AG04450 (cell line): ENCODE measurements around the gene SMYD2. TPM values are rescaled to one million over a fixed set of nuclear protein-coding genes. Genes with fewer than 3 reads are reported as not detected.

ENCODE experiments used
- CTCF ChIA-PET: fragments of 300-600, 350-600 bp; formaldehyde crosslinking; extraction: SDS; loops from one replicate; lab custom pipeline; 2022; ENCODE audit warnings: antibody characterized with exemption, inconsistent platforms; lab: Charles Lee
- POLR2A ChIA-PET: fragments of 350-600 bp; formaldehyde crosslinking; extraction: SDS; loops from one replicate; lab custom pipeline; 2021; ENCODE audit warnings: antibody characterized with exemption, inconsistent platforms; lab: Yijun Ruan, JAX
- DNase-seq: peaks from one replicate; pipeline ENCODE4 v3.0.0-alpha.2; 2011; ENCODE audit warnings: low read depth, low spot score
- H3K27ac ChIP-seq: one replicate; pipeline ENCODE4 v1.5.1; 2012; ENCODE audit warnings: low read depth, low read length, control low read depth
- H3K27me3 ChIP-seq: one replicate; pipeline ENCODE4 v1.6.0; 2012; ENCODE audit warnings: low read length; ENCODE audit not compliant: control insufficient read depth, insufficient read depth
- H3K4me3 ChIP-seq: 2 replicates; pipeline ENCODE4 v1.5.1; 2011; ENCODE audit warnings: mild to moderate bottlenecking, low read depth, low read length, control low read depth
- H3K9me3 ChIP-seq: 2 replicates; pipeline ENCODE4 v1.5.1; 2012; ENCODE audit warnings: low read length; ENCODE audit not compliant: control insufficient read depth, insufficient read depth
- polyA plus RNA-seq: library from polyadenylated mRNA; depleted of rRNA; stranded (reverse); fragments of >200 nt; gene quantifications from 2 replicates; pipeline ENCODE4 v1.2.3, GENCODE V29; 2011
- TF ChIP-seq, protein P1 (sequence below): IDR thresholded peaks from 2 replicates; pipeline ENCODE4 v1.5.1; 2011; ENCODE audit warnings: low read depth, low read length, control low read depth, inconsistent platforms

The SMYD2 gene
- polyA plus RNA-seq, 1 experiment: 54.7 TPM

DNA sequence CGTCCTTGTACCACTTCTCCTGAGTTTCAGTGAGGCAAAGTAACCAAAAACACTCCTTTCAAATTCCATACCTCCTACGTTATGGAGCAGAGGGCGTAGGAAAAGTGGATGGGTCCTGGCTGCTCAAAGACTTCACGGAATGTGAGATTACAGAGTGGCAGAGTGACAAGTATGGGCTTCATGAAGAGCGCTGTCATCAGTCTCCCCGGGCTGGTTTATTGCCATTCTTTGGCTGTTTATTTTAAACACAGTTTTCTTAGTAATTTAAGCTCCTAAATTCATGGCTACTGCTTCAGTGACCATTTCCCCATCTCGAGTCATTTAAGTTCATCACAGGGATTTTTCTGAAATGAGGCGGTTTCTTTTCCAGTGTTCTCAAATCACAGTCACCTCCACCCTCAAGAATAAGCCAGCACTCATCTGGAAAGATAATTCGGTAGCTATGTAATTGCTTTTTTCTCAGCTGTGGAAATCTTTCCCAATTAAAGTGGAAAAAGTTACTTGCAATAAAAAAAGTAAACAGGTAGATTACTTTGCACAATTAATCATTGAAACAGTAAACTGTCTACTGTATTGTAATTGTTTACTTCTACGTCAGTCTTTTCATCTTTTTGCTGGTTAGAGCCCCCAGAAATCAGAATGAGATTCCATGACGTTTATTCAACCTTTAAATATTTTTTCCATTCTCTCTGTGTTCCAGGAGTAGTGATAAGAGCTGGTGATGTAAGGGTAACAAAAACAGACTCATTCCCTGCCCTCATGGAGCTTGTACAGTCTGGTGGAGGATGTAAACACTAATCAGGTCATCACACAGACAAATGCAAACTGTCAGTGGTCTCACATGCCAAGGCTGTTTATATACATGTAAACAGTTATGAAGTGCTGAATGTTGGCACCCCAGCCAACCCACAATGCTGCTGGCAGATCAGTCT is 3.0 kb upstream of the SMYD2 start:
- TF ChIP-seq, protein P1, sequence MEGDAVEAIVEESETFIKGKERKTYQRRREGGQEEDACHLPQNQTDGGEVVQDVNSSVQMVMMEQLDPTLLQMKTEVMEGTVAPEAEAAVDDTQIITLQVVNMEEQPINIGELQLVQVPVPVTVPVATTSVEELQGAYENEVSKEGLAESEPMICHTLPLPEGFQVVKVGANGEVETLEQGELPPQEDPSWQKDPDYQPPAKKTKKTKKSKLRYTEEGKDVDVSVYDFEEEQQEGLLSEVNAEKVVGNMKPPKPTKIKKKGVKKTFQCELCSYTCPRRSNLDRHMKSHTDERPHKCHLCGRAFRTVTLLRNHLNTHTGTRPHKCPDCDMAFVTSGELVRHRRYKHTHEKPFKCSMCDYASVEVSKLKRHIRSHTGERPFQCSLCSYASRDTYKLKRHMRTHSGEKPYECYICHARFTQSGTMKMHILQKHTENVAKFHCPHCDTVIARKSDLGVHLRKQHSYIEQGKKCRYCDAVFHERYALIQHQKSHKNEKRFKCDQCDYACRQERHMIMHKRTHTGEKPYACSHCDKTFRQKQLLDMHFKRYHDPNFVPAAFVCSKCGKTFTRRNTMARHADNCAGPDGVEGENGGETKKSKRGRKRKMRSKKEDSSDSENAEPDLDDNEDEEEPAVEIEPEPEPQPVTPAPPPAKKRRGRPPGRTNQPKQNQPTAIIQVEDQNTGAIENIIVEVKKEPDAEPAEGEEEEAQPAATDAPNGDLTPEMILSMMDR: no peak
- DNase-seq: no peak
- H3K9me3 ChIP-seq: no peaks in the 10 kb centered on the region; the same call in 1 of the 2 replicates
- H3K27ac ChIP-seq: no peak overlapping the region
- H3K27me3 ChIP-seq: no peaks in the 10 kb centered on the region
- ChIA-PET POLR2A (interaction anchor here (1.2 kb wide), 1 partner anchor 20 kb away, joined by 4 read pairs; no protein-coding TSS in a partner anchor), CTCF (interaction anchor here (0.7 to 5.7 kb wide), 4 partner anchors 17 to 54 kb away, joined by 3 to 75 read pairs (median 6); no protein-coding TSS in a partner anchor)
- no peak overlapping the region for H3K4me3 ChIP-seq

- no peak for DNase-seq
- Histone ChIP-seq H3K27me3 (no peaks in the 10 kb centered on the region), H3K4me3 (peak overlapping the region; percentile 82), H3K9me3 (no peaks in the 10 kb centered on the region; the same call in 1 of the 2 replicates), H3K27ac (peak overlapping the region; percentile 43)
- TF ChIP-seq, protein P1: no peak
- CTCF ChIA-PET: interaction anchor here (0.8 to 1.0 kb wide), 2 partner anchors 47 to 66 kb away, joined by 4 to 6 read pairs; no protein-coding TSS in a partner anchor
- POLR2A ChIA-PET: interaction anchor here (0.6 to 1.2 kb wide), 4 partner anchors 16 to 803 kb away, joined by 3 read pairs; no protein-coding TSS in a partner anchor
Measured at GRCh38 chr1:214280386-214281020, 456 bp upstream of the SMYD2 start.

GRCh38 chr1:214281720-214282629 is 1.0 kb downstream of the SMYD2 start:
- Histone ChIP-seq H3K27ac (peak overlapping the region; percentile 59), H3K27me3 (no peaks in the 10 kb centered on the region), H3K4me3 (peak overlapping the region; percentile 82), H3K9me3 (no peaks in the 10 kb centered on the region; the same call in 1 of the 2 replicates)
- ChIA-PET CTCF (interaction anchor here (1.5 to 2.8 kb wide), 2 partner anchors 21 to 51 kb away, joined by 7 to 16 read pairs; no protein-coding TSS in a partner anchor), POLR2A (no interaction called here)
- TF ChIP-seq, protein P1: no peak
- peak; percentile 36 for DNase-seq

DNA sequence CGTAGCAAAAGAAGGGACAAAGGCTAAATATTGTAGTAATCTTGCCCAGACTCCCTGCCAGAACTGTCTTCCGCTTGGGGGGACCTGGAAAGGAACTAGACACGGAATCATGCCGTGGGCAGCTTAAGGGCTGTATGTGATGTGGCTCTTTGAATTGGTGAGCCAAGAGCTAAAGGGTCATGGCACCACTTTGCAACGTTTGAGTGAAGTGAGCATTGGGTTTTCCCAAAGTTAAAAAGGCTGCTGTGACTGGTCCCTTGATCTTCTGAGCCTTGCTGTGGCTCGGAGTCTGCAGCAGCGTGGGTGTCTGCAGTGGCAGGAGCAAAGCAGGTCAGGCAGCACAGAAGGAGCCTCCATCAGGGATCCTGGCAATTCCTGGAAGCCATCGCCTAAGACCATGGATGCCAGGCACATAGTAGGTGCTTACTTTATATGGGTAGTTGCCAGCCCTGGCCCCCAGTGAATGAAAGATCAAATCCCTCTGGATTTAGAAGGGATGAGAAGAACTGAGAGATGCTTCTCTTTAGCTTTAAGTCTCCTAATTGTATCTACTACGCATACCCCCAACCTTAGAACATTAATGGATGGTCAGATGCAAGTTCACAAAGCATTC is 1.8 kb downstream of the SMYD2 start:
- Histone ChIP-seq H3K4me3 (peak overlapping the region; percentile 82), H3K27me3 (no peaks in the 10 kb centered on the region), H3K27ac (no peak overlapping the region), H3K9me3 (no peaks in the 10 kb centered on the region; the same call in 1 of the 2 replicates)
- POLR2A ChIA-PET: no interaction called here
- TF ChIP-seq, protein P1: no peak
- CTCF ChIA-PET: interaction anchor here (1.5 to 2.8 kb wide), 2 partner anchors 21 to 50 kb away, joined by 7 to 16 read pairs; no protein-coding TSS in a partner anchor
- DNase-seq: no peak
